Measurements from ENCODE around the gene GALNT18. TPM values are rescaled to one million over a fixed set of nuclear protein-coding genes. Genes with fewer than 3 reads are reported as not detected.

Gene GALNT18
- polyA plus RNA-seq, 1 experiment = 4.1 TPM

DNA sequence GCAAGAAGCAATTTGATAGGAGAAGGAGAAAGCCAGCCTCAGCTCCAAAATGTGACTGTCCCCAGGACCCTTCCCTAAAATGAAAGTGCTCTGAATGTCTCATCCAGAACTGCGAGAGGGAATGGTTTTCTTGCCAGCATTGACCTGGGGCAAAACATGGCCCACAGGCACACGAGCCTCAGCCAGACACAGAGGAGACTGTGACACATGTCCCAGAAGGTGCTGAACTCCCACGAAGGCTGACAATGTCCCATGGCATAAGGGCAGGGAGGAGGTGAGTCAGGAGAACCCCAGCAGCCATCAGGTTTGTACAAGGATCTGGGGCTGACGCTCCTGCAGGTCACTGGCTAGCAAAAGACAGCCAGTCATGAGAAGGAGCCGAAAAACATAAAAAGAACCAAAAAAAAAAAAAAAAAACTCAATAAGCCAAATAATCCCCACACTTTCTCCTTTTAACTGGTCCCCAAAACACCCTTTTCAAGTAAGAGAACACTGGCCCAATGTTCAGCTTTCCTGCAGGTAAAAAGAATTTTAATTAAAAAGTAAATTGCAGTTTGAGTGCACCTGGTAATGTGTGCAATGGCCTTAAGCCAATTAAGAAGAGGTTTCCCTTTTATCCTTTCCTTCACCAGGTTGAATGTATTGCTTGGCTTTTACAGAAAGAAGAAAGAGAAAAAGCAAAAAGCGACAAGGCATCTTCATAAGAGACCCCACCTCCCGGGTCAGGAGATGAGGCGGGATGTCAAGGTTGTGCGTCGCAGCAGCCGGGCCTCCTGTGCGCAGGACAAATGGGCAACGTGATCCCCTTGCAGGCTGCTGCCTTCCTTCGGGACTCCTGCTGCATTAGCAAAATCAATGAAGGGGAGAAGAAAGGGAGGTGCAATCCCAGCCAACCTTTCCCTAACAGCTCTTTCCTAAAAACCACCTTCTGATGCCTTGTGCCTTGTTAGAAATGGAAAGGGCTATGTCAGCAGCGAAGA lies 43.6 kb downstream of the GALNT18 start:
- TF ChIP-seq, protein P1, sequence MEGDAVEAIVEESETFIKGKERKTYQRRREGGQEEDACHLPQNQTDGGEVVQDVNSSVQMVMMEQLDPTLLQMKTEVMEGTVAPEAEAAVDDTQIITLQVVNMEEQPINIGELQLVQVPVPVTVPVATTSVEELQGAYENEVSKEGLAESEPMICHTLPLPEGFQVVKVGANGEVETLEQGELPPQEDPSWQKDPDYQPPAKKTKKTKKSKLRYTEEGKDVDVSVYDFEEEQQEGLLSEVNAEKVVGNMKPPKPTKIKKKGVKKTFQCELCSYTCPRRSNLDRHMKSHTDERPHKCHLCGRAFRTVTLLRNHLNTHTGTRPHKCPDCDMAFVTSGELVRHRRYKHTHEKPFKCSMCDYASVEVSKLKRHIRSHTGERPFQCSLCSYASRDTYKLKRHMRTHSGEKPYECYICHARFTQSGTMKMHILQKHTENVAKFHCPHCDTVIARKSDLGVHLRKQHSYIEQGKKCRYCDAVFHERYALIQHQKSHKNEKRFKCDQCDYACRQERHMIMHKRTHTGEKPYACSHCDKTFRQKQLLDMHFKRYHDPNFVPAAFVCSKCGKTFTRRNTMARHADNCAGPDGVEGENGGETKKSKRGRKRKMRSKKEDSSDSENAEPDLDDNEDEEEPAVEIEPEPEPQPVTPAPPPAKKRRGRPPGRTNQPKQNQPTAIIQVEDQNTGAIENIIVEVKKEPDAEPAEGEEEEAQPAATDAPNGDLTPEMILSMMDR (IDR thresholded peaks at IDR 0.05; ENCODE audit: insufficient read depth, low read depth, low read length) = no peak
- POLR2A ChIA-PET = no interaction called here
- CTCF ChIA-PET = interaction anchor here (1.2 kb wide), 1 partner anchor 8 kb away, joined by 3 read pairs; no protein-coding TSS in a partner anchor
- no peaks in the 10 kb centered on the region for H3K27me3 ChIP-seq (ENCODE audit: control insufficient read depth, insufficient read depth, low read length)
- no peak for DNase-seq (ENCODE audit: low read depth)
- no peak overlapping the region for H3K4me3 ChIP-seq (ENCODE audit: low read depth, low read length)
- H3K36me3 ChIP-seq (ENCODE audit: control insufficient read depth, insufficient read depth, low read length) = no peaks in the 10 kb centered on the region

DNA sequence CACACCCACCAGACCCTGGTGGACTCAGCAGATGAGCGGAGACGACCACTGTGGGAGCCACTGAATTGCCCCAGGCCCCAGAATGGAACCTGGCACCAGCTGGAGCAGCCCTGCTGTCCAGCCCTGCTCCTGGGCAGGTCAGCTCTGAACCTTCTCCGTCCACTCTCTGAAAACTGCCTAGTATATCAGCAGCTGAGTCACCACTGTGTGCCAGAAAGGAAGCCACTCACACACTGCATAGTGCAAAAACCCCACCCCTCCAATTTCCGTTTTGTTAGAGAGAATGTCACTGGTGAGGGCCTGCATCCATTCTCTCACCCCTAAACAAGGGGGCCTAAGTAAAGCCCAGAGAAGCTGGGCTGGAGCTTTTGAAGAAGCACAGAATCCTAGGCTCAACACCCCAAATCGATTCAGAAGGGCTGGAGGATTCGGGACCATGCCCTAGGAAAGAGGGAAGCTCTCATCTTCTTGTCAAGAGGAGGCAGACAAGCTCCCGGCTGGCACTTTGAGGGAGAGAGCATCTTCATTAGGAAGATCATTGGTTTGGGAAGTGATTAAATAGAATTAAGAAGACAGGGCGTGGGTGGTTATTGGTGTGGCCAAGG lies 44.5 kb downstream of the GALNT18 start:
- ChIA-PET CTCF (no interaction called here), POLR2A (no interaction called here)
- TF ChIP-seq, protein P1 (IDR thresholded peaks at IDR 0.05; ENCODE audit: insufficient read depth, low read depth, low read length) = no peak
- H3K36me3 ChIP-seq (ENCODE audit: control insufficient read depth, insufficient read depth, low read length) = no peaks in the 10 kb centered on the region
- H3K4me3 ChIP-seq (ENCODE audit: low read depth, low read length) = no peak overlapping the region
- H3K27me3 ChIP-seq (ENCODE audit: control insufficient read depth, insufficient read depth, low read length) = no peaks in the 10 kb centered on the region
- no peak for DNase-seq (ENCODE audit: low read depth)

DNA sequence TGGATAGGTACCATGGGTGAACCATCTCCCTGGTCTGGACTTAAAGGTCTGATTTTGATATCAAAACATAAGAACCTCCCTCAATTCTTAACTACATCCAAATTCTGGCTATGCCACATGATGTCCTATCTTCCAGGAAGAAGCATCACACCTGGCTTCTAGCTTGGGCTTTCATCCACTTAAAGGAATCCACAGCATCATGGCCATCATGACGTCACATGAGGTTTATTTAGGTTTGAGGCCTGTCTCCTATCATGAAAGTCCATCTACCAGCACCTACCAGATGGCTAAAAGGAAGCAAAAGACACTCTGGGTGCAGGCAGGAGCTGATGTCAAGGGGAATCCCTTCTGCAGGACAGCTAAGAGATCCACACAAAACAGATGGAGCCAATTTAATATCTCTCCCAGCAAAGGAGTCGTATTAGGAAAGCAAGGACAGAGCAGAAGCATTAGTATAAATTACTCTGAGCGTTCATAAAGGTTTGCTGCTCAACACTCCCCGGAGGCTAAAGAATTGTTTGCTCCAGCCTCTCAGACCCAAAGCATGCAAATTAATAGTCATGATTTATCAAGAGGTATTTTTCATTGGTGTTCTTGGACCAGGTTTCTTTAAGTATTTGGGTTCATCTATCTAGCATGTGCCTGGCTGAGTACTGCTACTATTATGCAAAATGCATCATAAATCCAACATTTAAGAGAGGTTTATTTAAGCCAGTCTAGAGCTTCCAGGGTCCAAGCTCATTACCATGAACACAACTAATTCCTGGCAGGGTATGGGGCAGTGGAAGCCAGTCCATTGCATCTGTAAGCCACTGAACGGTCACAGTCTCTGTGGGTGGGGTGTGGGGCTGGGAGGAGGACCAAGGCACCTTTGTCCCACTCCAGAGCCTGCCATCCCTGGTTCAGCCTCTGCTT lies 47.2 kb downstream of the GALNT18 start:
- H3K27me3 ChIP-seq (ENCODE audit: control insufficient read depth, insufficient read depth, low read length) = no peaks in the 10 kb centered on the region
- CTCF ChIA-PET = interaction anchor here (0.7 to 1.6 kb wide), 2 partner anchors 10 to 14 kb away, joined by 3 to 4 read pairs; no protein-coding TSS in a partner anchor
- POLR2A ChIA-PET = no interaction called here
- DNase-seq (ENCODE audit: low read depth) = no peak
- no peaks in the 10 kb centered on the region for H3K36me3 ChIP-seq (ENCODE audit: control insufficient read depth, insufficient read depth, low read length)
- TF ChIP-seq, protein P1 (IDR thresholded peaks at IDR 0.05; ENCODE audit: insufficient read depth, low read depth, low read length) = no peak
- H3K4me3 ChIP-seq (ENCODE audit: low read depth, low read length) = no peak overlapping the region

DNA sequence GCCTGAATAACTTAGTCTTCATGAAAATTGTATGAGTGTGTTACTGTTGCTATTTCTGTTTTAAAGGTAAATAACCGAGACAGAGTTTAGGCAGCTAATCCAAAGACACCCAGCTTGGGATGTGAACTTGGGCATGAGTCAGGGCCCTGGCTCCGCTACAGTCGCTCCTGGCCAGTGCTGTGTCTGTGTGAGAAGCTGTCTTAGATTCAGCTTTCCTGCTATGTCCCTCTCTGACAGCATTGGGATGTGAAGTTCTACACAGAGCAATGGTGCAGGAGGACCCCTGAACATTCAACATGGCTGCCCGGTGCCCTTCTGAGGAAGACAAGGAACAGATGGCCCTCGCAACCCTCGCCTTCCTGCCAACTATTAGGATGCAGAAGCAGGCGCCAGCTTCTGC lies 49.4 kb downstream of the GALNT18 start:
- H3K36me3 ChIP-seq (ENCODE audit: control insufficient read depth, insufficient read depth, low read length) = no peaks in the 10 kb centered on the region
- DNase-seq (ENCODE audit: low read depth) = no peak
- POLR2A ChIA-PET = no interaction called here

More for the DNA sequence above, 49.4 kb downstream of the GALNT18 start:
- Histone ChIP-seq H3K4me3 (ENCODE audit: low read depth, low read length) (no peak overlapping the region), H3K27me3 (ENCODE audit: control insufficient read depth, insufficient read depth, low read length) (no peaks in the 10 kb centered on the region; the same call in 1 of the 2 replicates)
- TF ChIP-seq, protein P1 (IDR thresholded peaks at IDR 0.05; ENCODE audit: insufficient read depth, low read depth, low read length) = no peak
- CTCF ChIA-PET = interaction anchor here (1.5 to 1.8 kb wide), 2 partner anchors 12 to 15 kb away, joined by 3 to 5 read pairs; no protein-coding TSS in a partner anchor
